Stimulated activated CD4-positive, alpha-beta T cell treated with anti-CD3 and anti-CD28 coated beads, TNF-alpha, amount 100 ng/mL, for 1 hour (primary cell): ENCODE measurements around the gene OR52E6.

Experiments used
- DNase-seq, 3 donors: peaks; one replicate each; pipeline ENCODE4 v3.0.0-alpha.2; 2020; ENCODE audit warnings: low read depth in 3 of 3, low spot score in 1 of 3

Gene OR52E6

DNA sequence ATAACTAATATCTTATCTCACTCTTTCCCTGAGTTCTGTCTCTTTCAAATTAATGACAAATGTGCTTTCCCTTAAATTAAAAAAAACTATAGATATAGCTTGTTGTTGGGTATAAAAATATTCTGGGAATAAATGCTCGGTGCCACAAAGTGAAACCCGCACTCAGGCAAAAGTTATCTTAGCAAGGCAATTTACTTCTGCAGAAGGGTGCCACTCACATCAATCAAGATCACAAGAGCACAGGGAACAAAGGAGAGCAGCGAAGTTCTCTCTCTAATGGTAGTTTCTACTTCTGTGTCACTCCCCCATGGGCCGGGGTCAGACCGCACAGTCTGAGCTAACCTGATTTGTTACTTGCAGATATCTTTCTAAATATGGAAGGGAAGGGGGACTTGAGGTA is 37.7 kb downstream of the OR52E6 start:
- DNase-seq, result no peak

DNA sequence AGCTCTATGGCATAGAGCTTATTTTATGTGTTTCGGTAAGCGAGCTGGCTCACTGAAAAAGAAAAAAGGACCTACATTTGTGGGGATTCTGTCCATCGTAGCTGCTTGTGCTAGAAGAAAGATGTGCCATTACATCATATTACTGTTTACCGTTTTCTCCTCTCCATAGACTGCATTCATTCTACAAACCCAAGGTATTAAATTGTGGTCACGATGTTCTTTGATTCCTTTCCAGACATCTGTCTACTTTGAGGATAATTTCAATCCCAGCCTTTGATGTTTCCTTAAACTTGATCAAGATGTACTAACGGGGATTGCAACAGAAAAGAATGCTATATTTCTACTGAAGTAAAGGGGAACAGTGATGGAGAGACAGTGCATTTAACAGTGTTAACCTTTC is 45.2 kb downstream of the OR52E6 start:
- no peak for DNase-seq

DNA sequence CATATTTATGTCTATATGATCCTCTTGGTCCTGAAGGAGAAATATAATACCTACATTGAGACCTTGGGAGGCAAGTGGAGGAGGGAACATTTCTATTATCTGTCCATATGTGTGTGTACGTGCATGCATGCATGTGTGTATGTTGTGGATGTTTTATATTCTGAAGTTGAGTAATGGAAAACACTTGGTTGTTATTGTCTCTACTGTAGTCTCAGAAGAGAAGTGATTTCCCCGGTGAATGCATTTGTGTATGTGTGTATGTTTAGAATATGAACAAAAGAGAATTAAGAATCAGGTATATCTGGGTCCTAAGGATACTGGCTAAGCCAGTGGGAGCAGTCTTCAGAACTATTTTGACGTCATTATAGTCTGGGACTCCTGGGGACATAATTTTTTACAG is 50.5 kb downstream of the OR52E6 start, which contains the start of gene OR52N1:
OR52N1 (minus strand) TSS at position 101 of the 400 bp plus-strand sequence. CDS start 2,449 bp downstream, outside the sequence.
- no peak for DNase-seq
